GM23248 (cell line): ENCODE results near the gene C12orf43. TPM values are rescaled to one million over a fixed set of nuclear protein-coding genes. Genes with fewer than 3 reads are reported as not detected.

Experiments
- DNase-seq: peaks from one replicate; pipeline ENCODE4 v3.0.0-alpha.2; 2015
- H2AFZ ChIP-seq: fragments of 200-600 bp; sonication (generic); 2 replicates; pipeline ENCODE4 v1.6.1; 2016; ENCODE audit warnings: antibody characterized with exemption
- H3F3A ChIP-seq: fragments of 200-600 bp; sonication (generic); 2 replicates; pipeline ENCODE4 v1.6.1; 2016; ENCODE audit warnings: mild to moderate bottlenecking, antibody characterized with exemption, mixed run types; ENCODE audit not compliant: insufficient read depth
- H3K27ac ChIP-seq: fragments of 200-600 bp; sonication (generic); 2 replicates; pipeline ENCODE4 v1.5.1; 2016; ENCODE audit warnings: mild to moderate bottlenecking
- H3K27me3 ChIP-seq: fragments of 200-600 bp; sonication (generic); replicated peaks from 2 replicates; pipeline ENCODE4 v1.6.1; 2016; ENCODE audit warnings: mild to moderate bottlenecking; ENCODE audit not compliant: insufficient read depth
- H3K36me3 ChIP-seq: fragments of 200-600 bp; sonication (generic); 2 replicates; pipeline ENCODE4 v1.6.1; 2016; ENCODE audit warnings: low read depth, mild to moderate bottlenecking
- H3K4me1 ChIP-seq: fragments of 200-600 bp; sonication (generic); 2 replicates; pipeline ENCODE4 v1.6.1; 2016; ENCODE audit warnings: mild to moderate bottlenecking; ENCODE audit not compliant: insufficient read depth
- H3K4me2 ChIP-seq: fragments of 200-600 bp; sonication (generic); one replicate; pipeline ENCODE4 v1.6.1; 2016; ENCODE audit warnings: mild to moderate bottlenecking; ENCODE audit not compliant: unreplicated experiment
- H3K4me3 ChIP-seq: fragments of 200-600 bp; sonication (generic); 2 replicates; pipeline ENCODE4 v1.5.1; 2016; ENCODE audit warnings: mild to moderate bottlenecking
- H3K79me2 ChIP-seq: fragments of 200-600 bp; sonication (generic); 2 replicates; pipeline ENCODE4 v1.6.1; 2016; ENCODE audit warnings: mild to moderate bottlenecking; ENCODE audit not compliant: insufficient read depth
- H3K9ac ChIP-seq: fragments of 200-600 bp; sonication (generic); 2 replicates; pipeline ENCODE4 v1.6.1; 2016; ENCODE audit warnings: mild to moderate bottlenecking
- H3K9me2 ChIP-seq: fragments of 200-600 bp; sonication (generic); 2 replicates; pipeline ENCODE4 v1.6.1; 2016; ENCODE audit warnings: mixed run types, mild to moderate bottlenecking, moderate library complexity; ENCODE audit not compliant: insufficient read depth
- H3K9me3 ChIP-seq: fragments of 200-600 bp; sonication (generic); one replicate; pipeline ENCODE4 v1.6.1; 2017; ENCODE audit warnings: low read depth
- H4K20me1 ChIP-seq: fragments of 200-600 bp; sonication (generic); 2 replicates; pipeline ENCODE4 v1.6.0; 2016; ENCODE audit not compliant: insufficient read depth
- EZH2 ChIP-seq: fragments of 200-600 bp; sonication (generic); IDR thresholded peaks from 2 replicates; pipeline ENCODE4 v1.6.1; 2018; ENCODE audit warnings: antibody characterized with exemption, mild to moderate bottlenecking; ENCODE audit not compliant: insufficient read depth, poor library complexity, severe bottlenecking
- EZH2phosphoT487 ChIP-seq: fragments of 200-600 bp; sonication (generic); IDR thresholded peaks from 2 replicates; pipeline ENCODE4 v1.6.1; 2018; ENCODE audit warnings: antibody characterized with exemption, moderate library complexity, mild to moderate bottlenecking, low read depth; ENCODE audit not compliant: insufficient read depth
- WGBS, 2 experiments: methylation state at CpG; one replicate each; pipeline ENCODE4 v1.1.6; 2015 to 2017; ENCODE audit warnings: low lambda C conversion rate in 2 of 2, low coverage in 1 of 2; ENCODE audit errors: missing lambda C conversion rate in 2 of 2; 5-methylcytosine and 5-hydroxymethylcytosine counted together
- in situ Hi-C: fragments of 300-500 bp; cut with MboI; formaldehyde crosslinking; loops from 2 replicates; pipeline ENCODE4 v1.15.0; 2020
- polyA plus RNA-seq: library from polyadenylated mRNA; unstranded; fragments of >200 nt; fragmentation: Nextera tagmentation; extraction: Ambion mirVana; gene quantifications from 2 replicates; pipeline ENCODE4 v1.2.1, GENCODE V29; 2016
- total RNA-seq: library from RNA; depleted of rRNA; stranded (reverse); fragments of >200 nt; shearing (Covaris generic); gene quantifications from 2 replicates; pipeline ENCODE4 v1.2.3, GENCODE V29; 2014

Gene C12orf43
- total and polyA plus RNA-seq, 2 experiments from 2014 or later: 12.4 to 16.6 TPM

DNA sequence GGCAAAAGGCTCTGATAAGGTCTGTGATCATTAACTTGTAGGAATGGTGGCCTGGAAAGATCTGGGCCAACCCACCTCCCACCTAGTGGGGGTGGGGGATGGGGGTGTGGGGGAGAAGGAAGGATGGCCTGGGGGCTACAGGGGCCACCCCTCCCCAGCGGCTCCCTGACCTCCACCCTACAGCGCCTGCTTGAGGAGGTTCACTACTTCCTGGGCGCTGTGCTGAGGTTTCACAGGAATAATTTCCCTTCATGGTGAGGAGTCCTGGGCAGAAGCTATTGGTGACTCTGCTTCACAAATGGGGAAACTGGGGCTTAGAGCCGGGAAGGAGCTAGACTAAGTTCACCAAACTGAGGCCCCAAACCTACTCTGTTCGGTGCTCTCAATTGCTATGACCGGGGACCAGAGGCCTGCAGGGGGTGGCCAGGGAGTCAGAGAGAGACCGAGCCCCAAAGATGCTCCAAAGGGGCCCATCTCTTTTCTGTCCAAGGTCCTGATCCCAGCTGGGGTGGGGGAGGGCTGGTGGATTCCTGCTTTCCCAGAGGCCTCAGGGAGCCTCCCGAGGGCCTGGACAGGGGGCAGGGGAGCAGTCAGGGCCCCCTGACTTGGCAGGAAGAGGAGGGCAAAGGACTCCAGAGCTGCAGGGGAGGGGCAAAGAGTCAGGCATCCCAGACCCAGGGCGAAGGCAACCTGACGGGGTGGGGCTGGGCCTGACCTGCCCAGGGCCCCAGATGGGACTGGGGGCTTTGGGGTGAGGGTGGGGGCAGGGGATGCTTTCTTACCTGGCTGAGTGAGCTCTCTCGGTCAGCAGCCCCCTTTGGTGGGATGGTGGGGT, 36.2 kb downstream of the C12orf43 start:
- Histone ChIP-seq H2AFZ (no peak overlapping the region), H4K20me1 (no peaks in the 10 kb centered on the region), H3K27me3 (no peaks in the 10 kb centered on the region), H3K36me3 (no peaks in the 10 kb centered on the region), H3K9me2 (no peaks in the 10 kb centered on the region), H3K9me3 (no peaks in the 10 kb centered on the region), H3K4me1 (no peaks in the 10 kb centered on the region), H3K79me2 (no peaks in the 10 kb centered on the region), H3K4me2 (no peak overlapping the region), H3K4me3 (no peak overlapping the region), H3K9ac (no peak overlapping the region), H3K27ac (no peak overlapping the region), H3F3A (no peaks in the 10 kb centered on the region)
- 44 to 45% methylated on average over 8 to 11 of the region's 11 CpGs for WGBS, 2 experiments
- no peak for TF ChIP-seq EZH2phosphoT487
- TF ChIP-seq EZH2: no peak
- in situ Hi-C loops: loop anchor here (10.0 kb wide), 1 partner anchor 395 kb away; the partner anchor contains the start of gene POP5
- no peak for DNase-seq

DNA sequence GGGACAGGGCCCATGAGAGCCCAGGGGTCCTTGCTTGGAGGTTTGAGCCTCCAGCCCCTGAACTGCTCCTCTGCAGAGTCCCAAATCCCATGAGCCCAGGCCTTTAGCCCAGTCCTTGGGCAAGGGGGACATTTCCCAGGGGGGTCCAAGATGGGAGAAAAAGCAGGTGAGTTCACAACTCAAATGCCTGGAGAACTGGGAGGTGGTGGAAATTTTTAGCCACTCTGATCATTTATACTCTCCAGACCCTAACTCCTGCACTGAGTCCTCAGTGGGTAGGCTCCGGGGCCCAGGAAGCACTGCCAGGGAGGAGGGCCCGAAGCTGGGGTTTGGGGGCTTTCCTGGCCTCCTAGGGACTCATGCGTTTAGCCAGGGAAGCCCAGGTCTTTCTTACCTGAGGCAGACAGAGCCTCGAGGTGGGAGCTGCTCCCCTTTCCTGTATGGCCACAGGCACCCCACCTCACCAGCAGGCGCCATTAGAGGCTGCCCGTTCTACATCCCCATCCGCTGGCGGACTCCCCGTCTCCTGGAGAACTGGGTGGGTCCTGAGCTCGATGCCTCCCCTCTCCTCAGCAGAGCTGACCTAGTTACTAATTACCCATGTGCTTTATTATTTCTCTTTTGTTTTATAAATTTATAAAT, 36.9 kb downstream of the C12orf43 start:
- Histone ChIP-seq H4K20me1 (no peaks in the 10 kb centered on the region), H3K79me2 (no peaks in the 10 kb centered on the region), H3K9me3 (no peaks in the 10 kb centered on the region), H3K27me3 (no peaks in the 10 kb centered on the region), H3K9me2 (no peaks in the 10 kb centered on the region), H3K36me3 (no peaks in the 10 kb centered on the region), H3K27ac (no peak overlapping the region), H3K4me1 (no peaks in the 10 kb centered on the region), H3K4me2 (no peak overlapping the region), H3F3A (no peaks in the 10 kb centered on the region), H3K9ac (no peak overlapping the region), H3K4me3 (no peak overlapping the region), H2AFZ (no peak overlapping the region)
- TF ChIP-seq EZH2phosphoT487: no peak
- TF ChIP-seq EZH2: no peak
- no peak for DNase-seq
- in situ Hi-C loops: loop anchor here (10.0 kb wide), 1 partner anchor 395 kb away; the partner anchor contains the start of gene POP5
- WGBS, 2 experiments: 62 to 68% methylated on average over 10 of the region's 10 CpGs

DNA sequence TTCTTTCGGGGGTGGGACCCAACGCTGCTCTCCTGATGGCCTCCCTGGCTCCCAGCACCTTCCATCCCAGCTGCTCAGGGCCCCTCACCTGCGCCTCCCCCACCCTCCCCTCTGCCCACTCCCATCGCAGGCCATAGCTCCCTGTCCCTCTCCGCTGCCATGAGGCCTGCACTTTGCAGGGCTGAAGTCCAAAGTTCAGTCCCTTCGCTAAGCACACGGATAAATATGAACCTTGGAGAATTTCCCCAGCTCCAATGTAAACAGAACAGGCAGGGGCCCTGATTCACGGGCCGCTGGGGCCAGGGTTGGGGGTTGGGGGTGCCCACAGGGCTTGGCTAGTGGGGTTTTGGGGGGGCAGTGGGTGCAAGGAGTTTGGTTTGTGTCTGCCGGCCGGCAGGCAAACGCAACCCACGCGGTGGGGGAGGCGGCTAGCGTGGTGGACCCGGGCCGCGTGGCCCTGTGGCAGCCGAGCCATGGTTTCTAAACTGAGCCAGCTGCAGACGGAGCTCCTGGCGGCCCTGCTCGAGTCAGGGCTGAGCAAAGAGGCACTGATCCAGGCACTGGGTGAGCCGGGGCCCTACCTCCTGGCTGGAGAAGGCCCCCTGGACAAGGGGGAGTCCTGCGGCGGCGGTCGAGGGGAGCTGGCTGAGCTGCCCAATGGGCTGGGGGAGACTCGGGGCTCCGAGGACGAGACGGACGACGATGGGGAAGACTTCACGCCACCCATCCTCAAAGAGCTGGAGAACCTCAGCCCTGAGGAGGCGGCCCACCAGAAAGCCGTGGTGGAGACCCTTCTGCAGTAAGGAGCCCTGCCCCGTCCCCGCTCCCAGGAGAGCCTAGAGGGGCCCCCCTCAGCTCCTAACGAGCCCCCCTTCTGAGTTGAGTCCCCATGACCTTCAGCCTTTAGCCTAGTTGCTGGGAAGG, 37.7 kb downstream of the C12orf43 start, which contains the start of gene HNF1A:
TSS of gene HNF1A (plus strand) at position 248 of the 924 bp plus-strand sequence. CDS start at position 474, 226 bp downstream.
- no peak for DNase-seq
- Histone ChIP-seq H3K9me3 (no peaks in the 10 kb centered on the region), H3K27me3 (no peaks in the 10 kb centered on the region), H3K4me3 (no peak within 1 kb of the TSS), H3K27ac (no peak within 1 kb of the TSS), H3K36me3 (no peaks in the 10 kb centered on the region), H3K9ac (no peak within 1 kb of the TSS), H3K4me2 (no peak within 1 kb of the TSS), H3K9me2 (no peaks in the 10 kb centered on the region), H3K79me2 (no peaks in the 10 kb centered on the region), H4K20me1 (no peaks in the 10 kb centered on the region), H3F3A (no peaks in the 10 kb centered on the region), H3K4me1 (no peaks in the 10 kb centered on the region), H2AFZ (no peak within 1 kb of the TSS)
- 73 to 81% methylated on average over 19 to 40 of the region's 40 CpGs for WGBS, 2 experiments
- in situ Hi-C loops: loop anchor here (10.0 kb wide), 1 partner anchor 394 kb away; the partner anchor contains the start of gene POP5
- TF ChIP-seq EZH2: no peak
- no peak for TF ChIP-seq EZH2phosphoT487
